Muscle of arm (tissue), 12 donors: Measurements from ENCODE around the gene ATF6B. TPM values are rescaled to one million over a fixed set of nuclear protein-coding genes. Genes with fewer than 3 reads are reported as not detected.
"Not testable (repeated sequence)": the region's sequence is repeated elsewhere in the genome, so short reads cannot be mapped to it uniquely, and the experiment has no call there.

ENCODE experiments used
- DNase-seq: peaks from one replicate; pipeline ENCODE4 v3.0.0-alpha.2; 2013
- polyA plus RNA-seq, 12 donors: library from polyadenylated mRNA; unstranded; fragments of 120-200 nt; gene quantifications; one replicate each; pipeline ENCODE4 v1.2.1, GENCODE V29; 2013; ENCODE audit not compliant: insufficient read length in 12 of 12

The ATF6B gene
- polyA plus RNA-seq, 12 donors = 37.2 to 87.1 (median 43.5) TPM; not detected in 1

DNA sequence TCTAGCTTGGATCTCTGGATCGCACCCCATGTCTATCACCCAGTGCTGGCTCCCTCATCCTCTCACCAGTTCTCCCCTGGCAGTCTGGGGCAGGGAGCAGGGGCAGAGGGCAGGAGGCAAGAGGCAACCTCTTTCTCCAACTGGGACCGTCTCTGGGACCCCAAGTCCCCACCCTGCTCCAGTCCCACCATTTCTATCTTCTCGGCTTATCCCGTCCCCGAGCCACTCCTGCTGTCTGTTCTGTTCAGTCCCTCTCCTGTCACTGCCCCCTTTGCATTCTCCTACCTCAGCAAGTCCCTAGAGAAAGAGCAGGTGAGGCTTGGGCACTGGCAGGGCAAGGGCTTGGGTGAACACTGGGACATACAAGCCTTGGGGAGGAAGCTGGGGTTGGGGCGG, 18.3 kb downstream of the ATF6B start:
- DNase-seq = no peak

DNA sequence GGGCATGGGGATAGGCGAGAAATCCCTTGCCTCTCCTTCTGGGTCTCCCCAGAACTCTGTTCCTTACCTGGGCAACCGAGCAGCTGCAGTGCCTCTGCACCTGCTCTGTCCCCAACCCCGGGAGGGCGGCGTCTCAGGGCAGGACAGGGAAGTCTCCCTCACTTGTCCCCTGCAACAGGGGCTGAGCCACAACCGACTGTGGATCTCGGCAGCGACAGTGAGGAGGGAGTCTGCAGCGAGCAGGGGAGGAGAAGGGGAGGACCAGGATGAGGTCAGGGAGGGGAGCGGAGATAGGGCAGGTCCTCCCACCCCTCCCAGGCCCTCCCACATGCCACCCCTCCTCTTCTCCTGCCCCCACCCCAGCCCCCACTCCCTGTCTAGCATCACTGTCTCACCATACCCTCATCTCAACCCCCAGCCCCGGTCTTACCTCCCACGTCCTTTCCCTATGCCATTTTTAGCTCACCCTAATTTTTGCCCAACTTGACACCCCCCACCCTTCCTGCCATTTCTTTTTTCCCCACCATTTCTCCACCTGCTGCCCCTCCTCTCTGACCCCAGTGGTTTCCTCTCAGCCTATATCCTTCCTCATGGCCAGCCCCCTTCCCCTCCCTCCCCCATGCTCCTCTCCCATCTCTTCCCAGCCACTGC, 18.8 kb downstream of the ATF6B start, which contains the start of gene TNXB:
TSS of gene TNXB (minus strand) at position 225 of the 651 bp plus-strand sequence. CDS start 11,140 bp downstream, outside the sequence.
- DNase-seq = peak; percentile 70

DNA sequence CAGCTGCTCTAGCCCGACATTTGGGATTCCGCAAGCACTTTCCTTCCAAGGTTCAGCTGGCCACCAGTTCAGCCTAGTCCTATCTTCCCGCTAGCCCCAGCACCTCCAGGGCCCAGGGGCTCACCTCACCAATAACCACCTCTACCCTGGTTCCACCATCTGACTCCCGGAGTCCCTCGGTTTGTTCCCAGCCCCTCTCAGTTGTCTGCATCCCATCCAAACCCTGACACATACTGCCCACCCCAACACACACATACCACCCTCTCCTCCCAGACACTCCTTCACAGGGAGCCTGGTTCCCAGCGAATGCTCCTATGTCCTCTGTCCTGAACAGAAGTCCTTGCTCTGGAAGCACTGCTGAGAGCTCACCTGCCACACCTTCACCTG, 19.3 kb downstream of the ATF6B start:
- DNase-seq = no peak

DNA sequence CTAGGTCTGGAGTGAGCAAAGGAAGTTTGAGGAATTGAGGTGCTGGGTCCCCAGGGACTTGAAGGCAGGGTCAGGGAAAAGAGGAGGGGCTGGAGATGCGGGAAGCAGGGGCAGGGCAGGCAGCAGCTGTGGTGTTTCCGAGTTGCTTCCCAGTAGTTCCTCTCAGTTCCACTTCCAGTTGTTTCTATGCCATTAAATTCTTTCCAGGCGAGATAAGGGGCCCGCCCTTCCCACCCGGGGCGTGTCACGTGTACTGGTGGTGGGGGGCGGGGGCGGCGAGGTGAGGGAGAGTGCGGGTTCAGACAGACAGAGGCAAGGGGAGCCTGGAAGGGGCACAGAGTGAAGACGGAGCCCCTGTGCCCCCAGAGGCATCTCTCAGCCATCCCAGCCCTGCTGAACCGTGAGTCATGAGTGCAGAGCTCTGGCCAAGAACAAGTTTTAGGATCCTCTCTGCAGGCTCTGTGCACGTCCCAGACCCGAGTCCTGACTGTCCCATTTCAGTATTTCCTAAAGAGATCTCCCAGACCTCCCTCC, 19.9 kb downstream of the ATF6B start:
- DNase-seq = peak; percentile 90

DNA sequence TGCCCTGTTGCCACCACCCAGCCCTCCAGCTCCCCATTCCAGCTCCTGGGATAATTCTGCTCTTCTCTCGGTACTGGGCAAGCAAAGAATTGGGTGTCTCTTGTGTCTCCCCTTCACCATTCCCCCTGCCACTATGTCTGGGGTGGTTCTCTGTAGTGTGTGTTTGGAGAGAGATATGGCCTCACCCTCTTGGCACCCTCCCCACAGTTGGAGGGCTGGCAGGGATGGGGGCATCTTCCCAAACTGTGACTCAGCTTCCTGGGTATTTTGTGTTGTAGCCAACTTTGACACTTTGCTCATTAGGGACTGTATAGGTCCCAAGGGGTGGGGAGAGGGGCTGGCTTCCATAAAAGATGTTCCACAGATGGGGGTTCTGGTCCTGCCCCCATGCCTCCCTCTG, 20.6 kb downstream of the ATF6B start:
- DNase-seq = no peak

DNA sequence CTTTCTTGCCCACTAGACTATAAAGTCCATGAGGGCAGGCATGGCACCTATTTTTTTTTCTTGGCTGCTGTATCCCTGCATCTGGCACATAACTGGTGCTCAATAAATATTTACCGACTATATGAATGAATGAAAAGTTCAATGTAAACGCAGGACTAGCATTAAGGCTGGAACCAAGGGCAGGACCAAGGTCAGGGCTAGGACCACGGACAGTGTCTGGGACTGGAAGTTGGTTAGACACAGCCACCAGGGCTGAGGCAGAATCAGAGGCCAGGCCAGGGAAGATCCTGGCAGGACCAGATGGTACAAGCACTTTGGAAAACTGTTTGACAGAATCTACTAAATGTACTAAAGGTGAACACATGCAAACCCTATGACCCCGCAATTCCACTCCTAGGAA, 22.6 kb downstream of the ATF6B start:
- no peak for DNase-seq

DNA sequence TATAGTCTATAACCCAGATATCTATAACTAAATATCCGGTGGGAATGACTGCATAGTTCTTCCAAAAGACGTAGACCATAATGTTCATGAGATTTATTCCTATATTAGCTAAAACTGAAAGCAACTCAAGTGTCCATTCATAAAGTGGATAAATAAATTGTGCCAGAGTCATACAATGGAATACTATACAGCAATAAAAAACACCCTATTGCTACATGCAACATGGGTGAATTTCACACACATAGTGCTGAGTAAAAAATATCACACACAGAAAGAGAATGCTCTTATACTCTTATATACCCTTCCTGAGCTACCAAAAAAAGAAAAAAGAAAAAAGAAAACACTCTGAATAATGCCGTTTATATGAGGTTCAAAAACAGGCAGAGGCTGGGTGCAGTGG, 25.8 kb downstream of the ATF6B start:
- no peak for DNase-seq

DNA sequence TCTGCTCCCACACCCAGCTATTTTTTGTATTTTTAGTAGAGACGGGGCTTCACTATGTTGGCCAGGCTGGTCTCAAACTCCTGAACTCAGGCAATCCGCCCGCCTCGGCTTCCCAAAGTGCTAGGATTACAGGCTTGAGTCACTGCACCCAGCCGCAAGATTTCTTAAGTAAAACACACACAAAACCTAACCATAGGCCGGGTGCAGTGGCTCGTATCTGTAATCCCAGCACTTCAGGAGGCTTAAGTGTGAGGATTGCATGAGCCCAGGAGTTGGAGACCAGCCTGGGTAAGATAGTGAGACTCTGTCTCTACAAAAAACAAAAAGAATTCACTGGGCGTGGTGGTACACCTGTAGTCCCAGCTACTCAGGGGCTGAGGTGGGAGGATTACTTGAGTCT, 27.8 kb downstream of the ATF6B start:
- not testable (repeated sequence) for DNase-seq

DNA sequence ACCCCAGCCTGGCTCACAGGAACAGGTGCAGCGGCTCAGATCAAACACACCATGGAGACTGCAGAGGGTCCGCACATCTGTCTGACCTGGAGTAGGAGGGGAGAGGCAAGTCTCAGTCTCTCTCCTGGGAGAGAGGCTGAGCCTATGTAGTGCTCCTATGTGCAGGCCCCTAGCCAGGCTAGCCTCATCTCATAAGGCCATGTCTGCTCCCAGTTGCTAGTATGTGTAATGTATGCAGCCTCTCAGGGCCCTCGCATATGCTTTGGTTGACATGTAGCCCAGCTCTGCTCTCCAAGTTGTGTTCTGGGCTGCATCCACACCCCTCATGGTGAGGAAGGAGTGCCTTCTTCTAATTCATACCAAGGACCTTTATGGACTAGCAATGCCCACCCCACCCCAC, 30.7 kb downstream of the ATF6B start:
- DNase-seq = no peak

DNA sequence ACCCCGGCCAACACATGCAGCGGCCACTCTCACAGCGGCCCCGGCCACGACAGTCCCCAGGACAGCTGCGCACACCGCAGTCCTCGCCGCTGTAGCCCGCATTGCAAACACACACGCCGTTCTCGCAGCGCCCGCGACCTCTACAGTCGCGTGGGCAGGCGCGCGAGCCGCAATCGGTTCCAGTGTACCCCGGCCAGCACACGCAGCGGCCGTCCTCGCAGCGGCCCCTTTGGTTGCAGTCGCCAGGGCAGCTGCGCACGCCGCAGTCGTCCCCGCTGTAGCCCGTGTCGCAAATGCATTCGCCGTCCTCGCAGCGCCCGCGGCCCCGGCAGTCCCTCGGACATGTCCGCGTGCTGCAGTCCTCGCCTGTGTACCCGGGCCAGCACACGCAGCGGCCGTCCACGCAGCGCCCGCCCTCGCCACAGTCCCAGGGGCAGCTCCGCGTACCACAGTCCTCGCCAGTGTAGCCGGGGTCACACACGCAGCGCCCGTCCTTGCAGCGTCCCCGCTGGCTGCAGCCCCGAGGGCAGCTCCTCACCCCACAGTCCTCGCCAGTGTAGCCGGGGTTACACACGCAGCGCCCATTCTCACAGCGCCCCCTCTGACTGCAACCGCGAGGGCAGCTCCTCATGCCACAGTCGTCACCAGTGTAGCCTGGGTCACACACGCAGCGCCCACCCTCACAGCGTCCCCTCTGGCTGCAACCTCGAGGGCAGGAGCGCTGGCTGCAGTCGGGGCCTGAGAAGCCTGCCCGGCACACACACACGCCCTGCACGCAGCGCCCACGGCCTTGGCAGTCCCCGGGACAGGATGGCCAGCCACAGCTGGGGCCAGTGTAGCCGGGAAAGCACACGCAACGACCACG, 31.4 kb downstream of the ATF6B start:
- no peak for DNase-seq

DNA sequence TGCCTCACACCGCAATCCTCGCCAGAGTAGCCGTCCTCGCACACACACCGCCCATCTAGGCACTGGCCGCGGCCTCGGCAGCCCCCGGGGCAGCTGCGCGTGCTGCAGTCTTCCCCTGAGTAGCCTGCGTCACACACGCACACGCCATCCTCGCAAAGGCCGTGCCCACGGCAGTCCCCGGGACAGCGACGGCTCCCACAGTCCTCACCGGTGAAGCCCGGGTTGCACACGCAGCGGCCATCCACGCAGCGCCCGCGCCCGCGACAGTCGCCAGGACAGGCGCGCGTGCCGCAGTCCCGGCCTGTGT, 32.0 kb downstream of the ATF6B start:
- DNase-seq = no peak

DNA sequence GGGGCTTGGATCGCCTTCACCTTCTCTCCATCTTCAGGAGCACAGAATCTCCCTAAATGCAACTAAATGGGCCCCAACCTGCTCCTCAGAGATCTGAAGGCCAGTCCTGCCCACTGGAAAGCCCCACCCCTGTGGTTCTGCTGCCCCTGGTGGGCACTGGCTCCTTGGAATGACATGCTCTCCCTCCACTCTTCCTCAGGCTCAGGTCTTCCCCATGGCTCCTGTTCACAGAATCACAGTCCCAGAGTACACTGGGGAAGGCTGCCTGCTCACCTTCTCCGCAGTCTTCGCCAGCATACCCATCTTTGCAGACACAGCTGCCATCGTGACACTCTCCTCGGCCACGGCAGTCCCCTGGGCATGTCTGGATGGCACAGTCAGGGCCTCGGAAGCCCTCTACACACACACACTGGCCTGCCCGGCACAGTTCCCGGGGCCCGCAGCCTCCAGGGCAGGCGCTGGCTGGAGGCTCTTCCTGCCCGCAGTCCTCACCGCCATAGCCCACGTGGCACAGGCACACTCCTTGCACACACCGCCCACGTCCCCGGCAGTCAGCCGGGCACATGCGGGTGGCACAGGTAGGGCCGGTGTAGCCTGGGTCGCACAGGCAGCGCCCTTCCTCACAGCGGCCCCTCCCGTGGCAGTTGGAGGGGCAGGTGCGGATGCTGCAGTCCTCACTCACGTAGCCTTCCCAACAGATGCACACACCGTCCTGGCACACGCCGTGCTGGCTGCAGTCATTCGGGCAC, 32.5 kb downstream of the ATF6B start:
- no peak for DNase-seq

DNA sequence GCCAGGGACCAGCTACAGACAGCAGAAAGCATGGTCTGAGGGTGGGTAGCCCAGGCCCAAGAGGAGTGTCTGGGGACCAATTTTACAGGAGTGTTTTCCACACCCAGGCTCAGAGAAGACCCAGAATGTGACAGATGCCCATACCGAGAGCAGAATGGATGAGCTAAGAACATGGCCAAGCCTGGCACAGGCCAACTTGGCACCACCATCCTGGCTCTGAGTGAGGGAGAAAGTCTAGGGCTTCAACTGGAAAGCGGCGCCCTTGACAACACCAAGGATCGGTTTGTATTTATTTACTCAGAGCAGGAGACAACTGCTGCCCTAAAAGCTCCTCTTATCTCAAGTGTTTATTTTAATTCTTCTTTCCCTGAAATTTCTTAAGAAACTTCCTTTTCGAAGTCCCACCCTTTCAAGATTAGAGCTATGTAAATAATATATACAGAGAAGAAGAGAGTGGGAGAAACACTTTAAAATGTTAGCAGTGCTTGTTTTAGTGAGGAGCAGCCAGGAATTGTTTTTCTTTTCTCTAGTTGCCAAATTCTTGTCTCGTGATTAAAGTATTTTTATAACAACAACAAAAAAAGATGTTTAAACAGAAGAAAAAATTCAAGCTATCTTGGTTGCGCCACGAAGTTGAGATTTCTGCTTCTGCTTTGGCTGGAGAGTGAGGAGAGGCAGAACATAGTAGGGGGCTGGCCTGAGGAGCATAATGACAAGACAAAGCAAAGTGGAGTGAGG, 35.1 kb downstream of the ATF6B start:
- no peak for DNase-seq

DNA sequence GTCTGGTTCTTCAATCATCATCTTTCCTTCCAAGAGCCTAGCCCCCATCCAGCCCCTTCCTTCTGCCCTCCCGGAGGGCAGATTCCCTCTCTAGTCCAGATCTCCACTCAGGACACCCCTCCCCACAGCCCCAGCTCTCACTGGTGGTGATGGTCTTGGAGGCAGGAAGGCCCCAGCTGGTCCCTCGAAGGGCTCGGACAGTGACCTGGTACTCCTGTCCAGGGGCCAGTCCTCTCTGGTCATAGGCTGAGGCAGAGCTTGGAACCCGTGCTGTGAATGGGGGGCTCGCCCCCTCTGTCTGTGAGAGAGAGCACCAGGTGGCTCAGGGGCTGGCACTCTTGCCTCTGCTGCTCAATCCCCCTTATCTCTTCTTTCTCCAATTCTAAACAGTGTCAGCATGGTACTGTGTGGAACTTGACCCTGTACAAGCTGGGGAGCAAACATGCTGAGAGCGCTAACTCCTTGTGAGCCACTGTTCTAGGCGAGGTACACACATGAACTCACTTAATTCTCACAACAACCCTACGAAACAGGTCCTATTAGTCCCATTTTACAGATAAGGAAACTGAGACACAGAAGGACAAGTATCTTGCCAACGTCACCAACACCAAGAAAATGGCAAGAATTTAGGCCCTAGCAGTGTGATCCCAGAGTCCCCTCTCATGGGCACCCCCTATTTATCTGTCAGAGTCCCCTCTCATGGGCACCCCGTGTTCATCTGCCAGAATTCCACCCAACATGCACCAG, 38.8 kb downstream of the ATF6B start:
- DNase-seq = no peak

DNA sequence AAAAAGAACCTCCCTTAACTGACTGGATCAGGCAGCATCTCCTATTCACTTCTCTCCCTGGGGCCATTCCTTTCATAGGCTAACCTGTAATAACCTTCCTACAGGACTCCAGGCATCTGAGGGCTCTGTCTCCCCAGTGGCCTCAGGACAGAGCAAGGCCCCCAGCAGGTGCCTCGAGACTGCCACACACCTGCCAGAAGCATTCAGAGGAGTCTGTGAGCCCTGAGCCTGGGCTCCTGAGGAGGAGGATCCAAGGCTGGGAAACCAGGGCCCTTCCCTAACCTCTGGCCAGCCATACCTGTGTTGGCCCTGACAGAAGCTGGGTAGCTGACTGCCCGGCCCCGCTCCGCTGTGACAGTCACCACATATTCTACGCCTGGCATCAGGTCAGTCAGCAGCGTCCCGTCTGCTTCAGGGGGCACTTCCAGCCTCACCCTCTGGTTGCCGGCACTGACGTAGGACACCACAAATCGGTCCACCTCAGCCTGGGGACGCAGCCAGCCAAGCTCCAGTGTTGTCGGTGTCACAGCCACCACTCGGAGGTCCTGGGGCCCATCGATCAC, 39.5 kb downstream of the ATF6B start:
- DNase-seq = no peak

DNA sequence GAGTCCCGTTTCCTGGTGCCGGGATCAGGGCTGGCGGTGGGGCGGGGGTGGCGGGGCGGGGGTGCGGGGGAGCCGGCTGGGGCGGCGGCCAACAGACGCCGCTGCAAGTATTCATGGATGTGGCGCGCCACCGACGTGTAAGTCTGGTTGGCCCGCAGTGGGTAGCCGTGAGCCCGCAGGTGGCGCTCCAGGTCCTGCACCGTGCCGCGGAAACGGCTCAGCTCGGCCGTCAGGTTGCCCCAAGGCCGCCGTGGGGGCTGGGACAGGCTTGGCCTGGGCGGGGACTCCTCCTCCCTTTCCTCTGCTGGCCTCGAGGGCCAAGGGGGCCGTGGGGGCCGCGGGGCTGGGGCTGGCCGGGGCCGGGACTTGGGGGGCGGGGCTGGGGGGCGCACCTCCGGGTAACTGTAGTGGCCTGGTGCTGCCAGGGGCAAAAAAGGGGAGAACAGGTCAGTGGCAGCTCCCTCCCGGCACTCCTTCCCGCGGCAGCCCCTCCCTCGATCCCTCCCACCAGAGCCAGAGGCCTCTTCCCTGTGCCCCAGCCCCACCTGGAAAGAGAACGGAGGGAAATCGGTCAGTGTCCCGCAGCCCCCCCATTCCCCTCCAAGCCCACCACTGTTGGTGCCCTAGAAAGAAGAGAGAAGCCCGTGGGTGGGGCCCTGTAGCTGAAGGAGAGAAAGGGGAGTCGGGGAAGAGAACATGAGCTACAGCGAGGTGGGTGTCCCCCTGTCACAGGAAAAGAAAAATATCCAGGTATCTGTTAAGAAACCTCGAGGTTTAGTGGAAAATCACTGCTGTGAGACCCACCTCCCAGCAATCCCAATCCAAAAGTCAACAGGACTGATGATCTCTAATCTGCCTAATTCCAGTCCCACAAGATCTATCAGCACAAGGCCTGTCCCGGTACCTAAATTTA, 40.2 kb downstream of the ATF6B start:
- DNase-seq = peak; percentile 65

DNA sequence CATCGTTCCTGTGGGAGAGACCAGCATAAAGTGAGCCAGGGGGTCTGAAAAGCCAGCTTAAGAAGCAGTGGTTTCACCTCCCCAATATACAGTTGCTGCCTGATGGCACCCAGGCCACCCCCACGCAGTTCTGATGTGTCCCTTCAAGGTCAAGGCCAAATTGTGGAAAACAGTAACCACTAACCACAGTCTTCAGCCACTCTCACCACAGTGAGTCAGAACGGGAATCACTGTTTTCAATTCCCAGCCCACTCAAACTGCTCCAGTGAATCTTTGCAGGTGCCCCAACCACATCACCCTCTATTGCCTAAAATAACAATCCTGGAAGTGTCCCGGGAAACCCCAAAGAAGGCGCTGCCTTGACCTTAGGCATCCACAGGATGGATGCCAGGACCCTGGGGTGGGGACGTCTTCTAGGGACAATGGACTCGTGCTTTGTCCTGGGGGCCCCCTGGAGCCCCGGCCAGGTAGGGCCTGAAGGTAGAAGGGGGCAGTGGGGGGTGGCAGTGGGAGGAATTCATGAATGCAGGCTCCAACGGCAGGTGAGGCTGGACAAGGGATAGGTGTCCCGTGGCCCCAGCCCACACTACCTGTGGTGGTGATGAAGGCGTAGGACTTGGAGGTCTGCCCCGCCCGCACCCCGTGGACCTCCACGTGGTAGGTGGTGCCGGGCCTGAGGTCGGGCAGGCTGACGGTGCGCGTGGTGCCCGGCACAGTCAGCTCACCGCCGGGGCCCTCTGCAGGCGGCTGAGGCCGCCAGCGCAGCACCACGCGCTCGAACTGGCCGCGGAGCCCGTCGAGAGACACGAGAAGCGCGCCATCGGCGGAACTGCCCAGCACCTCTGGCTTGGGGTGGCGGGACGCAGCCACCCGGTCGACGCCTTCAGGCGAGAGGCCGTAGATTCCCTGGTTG, 41.1 kb downstream of the ATF6B start:
- no peak for DNase-seq

DNA sequence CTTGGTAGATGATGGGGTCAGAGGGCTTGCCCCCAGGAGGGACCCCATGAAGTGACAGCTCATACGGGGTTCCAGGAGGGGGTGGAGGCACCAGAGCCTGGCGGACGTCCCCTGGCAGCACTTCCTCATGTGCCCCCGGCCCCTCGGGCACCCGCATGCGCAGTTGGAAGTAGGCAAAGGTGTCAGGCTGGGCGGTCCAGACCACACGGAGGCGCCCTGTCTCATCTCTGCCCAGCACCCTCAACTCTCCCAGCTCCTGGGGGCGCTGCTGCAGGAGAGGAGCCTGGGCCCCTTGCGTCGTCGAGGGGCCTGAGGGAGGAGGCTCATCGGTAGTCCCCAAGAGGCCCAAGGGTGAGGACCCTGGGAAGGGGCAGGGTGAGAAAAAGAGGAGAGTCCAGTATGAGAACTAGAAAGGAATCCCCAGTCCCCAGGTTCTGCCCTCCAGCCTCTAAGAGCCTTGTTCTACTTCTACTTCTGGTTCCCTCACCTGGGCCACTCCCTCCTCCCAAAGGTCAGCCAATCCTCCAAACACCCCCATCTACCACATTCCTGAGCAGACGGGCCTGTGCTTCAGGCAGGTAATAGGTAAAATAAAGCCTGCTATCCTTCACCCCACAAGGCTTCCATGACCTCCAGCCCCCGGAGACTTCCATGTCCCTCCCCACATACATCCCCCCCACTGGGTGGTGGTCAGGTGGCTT, 42.1 kb downstream of the ATF6B start:
- DNase-seq = no peak
